AG20443 (cell line): Measurements from ENCODE around the gene ELOVL7.
A peak's percentile ranks its signal among the peaks of the same experiment; 100 is the strongest.
"Not testable (repeated sequence)": the region's sequence is repeated elsewhere in the genome, so short reads cannot be mapped to it uniquely, and the experiment has no call there.

Experiments
- DNase-seq: peaks from one replicate; pipeline ENCODE4 v3.0.0; 2012; ENCODE audit warnings: low spot score, mixed read lengths

The ELOVL7 gene

DNA sequence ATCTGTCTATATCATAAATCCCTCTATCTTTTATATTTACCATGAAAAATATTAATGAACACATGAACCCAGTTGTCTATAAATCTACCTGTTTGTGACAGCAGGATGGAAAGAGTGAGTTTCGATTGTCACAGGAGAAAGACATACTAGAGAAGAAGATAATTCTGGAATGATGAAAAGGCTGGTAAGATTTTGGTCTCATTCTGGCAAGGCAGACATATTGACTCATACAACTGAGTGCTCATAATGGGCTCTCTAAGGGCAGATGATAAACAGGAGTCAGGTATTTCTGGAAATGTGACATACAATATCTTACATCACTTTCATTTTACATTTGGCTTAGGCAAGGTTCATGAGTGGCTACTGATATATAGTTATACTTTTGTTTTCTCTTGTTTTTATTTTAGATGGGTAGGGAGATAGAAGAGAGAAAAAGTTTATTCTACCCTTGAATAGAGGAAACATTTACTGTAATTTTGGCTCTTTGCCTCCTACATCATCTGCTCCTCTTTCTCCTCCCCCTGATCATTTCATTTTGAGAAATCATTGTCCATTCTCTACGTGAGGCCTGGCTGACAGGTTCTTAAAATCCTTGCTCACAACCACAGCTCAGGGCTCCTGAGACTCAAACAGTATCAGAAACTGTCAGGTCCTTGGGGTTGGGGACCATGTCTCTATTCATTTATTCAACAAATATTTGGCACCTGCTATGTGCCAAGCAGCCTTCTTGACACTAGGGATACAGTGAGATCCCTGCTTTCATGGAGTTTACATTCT is 14.4 kb downstream of the ELOVL7 start:
- no peak for DNase-seq

DNA sequence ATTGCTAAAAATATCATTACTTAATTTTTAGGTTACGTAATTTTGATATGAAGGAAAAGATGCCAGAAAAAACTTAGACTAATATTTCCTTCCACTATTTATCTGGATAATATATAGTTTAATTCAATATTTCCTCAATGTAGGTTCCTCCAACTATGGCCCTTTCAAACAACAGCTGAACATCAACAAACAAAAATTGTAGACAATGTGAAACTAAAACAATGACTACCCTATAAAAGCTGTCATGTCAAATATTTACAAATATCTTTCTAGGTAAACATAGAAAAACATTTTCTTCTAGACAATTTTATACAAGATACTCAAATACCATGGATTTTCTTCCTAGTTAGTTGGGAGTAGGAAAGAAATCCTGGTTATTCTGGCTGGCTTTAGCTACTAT is 16.9 kb downstream of the ELOVL7 start:
- no peak for DNase-seq

GRCh38 chr5:60826653-60827052 is 17.4 kb downstream of the ELOVL7 start:
- no peak for DNase-seq

GRCh38 chr5:60823574-60823973 is 20.5 kb downstream of the ELOVL7 start:
- DNase-seq = no peak

- no peak for DNase-seq
Measured at GRCh38 chr5:60822285-60822556, 21.8 kb downstream of the ELOVL7 start.

- DNase-seq = no peak
Measured at GRCh38 chr5:60821488-60822284, 22.4 kb downstream of the ELOVL7 start.

DNA sequence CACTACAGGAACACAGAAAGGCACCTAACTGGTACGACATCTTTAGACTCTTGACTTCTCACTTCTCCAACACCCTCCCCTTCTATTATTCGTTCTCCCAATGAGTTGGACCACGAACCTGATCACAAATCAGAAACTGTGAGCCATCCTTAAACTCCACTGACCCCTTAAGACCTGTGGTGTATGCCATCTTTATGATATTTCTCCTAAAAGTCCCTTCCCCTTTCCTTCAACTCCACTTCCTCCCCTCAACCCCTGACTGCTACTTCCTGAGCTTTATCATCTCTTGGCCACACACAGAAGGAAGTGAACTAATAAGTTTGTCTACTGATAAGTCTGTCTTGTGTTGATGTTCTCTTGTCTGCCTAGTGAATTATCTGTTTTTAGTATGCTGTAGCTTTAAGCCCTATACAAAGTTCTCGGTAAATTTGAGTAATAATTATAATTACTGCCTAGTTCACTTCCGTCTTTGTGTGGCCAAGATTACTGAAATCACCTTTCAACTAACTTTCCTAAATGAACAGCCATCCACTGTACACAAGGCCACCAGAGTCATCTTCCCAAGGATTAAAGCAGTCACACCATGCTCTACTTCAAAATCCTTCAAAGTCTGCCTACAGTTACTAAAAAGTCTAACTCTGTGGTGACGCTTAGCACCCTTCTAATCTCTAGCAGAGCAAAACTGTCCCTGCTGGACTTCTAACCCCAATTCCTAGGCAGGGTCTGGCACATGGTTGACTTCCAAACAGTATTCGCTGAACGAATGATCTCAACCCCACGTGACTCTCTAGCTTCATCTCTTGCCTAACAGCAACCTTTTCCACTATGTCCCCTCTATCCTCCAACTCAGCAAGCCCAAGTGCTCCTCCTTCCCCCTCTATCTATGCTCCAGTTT is 23.2 kb downstream of the ELOVL7 start:
- no peak for DNase-seq

DNA sequence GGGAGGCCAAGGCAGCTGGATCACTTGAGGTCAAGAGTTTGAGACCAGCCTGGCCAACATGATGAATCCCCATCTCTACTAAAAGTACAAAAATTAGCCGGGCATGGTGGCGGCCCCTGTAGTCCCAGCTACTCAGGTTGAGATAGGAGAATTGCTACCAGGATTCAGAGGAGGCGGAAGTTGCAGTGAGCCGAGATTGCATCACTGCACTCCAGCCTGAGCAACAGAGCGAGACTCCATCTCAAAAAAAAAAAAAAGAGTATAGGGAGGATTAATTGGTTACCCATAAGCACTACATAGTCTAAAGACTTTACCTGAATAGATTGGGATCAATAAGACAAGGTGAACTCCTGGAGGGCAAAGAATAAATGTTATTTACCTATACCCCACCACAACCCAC is 27.9 kb downstream of the ELOVL7 start:
- DNase-seq = not testable (repeated sequence)

GRCh38 chr5:60814498-60814897 is 29.6 kb downstream of the ELOVL7 start:
- DNase-seq = no peak

GRCh38 chr5:60812426-60812825 is 31.6 kb downstream of the ELOVL7 start:
- no peak for DNase-seq

DNA sequence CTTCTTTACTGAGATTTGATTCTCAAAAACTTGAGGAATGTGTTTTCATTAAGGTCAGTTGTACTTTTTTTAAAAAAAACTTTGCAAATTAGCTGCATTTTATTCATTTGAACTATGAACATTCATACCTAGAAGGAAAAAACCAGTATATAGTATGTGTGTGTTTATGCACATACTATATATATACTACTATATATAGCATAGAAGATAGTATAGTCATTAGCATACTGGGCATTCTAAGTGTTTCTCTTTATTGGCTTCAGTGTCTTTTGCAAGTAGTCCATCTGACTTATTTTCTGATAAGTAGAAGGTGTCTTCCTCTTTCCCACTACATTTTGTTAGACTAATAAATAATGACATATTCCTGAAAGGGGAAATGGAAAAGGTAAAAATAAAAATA is 33.0 kb downstream of the ELOVL7 start:
- no peak for DNase-seq

DNA sequence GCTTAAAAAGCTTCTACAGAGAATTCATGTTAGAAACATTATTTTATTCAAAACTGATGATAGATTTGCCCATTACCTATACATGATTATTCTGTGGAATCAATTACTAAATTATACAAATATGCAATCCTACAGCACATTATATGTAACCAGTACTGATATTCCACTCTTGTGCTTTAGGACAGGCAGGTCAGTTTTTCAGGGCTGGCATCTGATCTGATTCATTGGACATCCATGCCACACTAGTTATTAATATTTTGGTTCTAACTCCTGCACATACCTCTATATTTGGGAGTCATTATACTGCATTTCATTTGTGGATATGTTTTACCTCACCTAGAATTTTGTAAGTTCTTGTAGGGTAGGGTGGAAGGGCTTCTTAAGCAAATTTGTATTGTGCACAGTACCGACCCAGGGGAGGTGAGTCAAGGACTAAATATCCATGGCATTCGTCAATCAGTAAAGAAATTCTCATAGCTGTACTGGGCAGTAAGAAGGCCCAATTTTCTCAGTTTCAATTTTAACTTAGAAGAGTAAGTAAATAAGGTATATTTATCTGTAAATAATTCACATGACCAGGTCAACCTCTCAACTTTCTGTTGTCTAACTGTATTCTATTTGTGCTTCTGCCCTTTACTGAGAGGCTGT is 33.5 kb downstream of the ELOVL7 start:
- DNase-seq = peak; percentile 18

- DNase-seq = no peak
Measured at GRCh38 chr5:60809891-60810425, 34.1 kb downstream of the ELOVL7 start.

DNA sequence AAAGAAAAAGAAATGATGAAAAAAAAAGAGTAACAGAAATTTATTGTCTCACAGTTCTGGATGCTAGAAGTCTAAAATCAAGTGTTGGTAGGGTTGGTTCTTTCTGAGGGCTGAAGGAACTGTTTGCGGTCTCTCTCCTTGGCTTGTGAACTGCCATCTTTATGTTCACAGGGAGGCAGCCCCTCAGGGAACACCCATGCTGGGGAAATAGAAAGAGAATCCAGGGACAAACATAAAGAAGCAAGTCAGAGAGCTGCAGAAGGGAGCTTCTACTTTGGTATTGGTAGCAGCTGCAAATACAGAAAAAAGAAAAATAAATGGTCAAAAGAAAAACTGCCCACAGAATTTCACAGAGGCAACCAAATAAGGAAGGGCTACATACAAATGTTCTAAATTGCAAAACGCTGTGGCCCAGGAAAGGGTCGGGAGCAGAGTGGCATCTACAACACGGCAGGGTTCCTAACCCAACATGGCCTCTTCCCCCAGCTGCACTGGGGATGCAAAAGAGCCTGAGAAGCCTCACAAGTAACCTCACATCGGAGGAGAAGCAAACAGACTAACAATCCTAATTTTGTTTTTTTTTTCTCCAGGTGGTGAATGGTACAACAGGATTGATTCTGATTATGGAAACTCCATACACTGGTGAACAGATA is 37.4 kb downstream of the ELOVL7 start:
- DNase-seq = no peak

DNA sequence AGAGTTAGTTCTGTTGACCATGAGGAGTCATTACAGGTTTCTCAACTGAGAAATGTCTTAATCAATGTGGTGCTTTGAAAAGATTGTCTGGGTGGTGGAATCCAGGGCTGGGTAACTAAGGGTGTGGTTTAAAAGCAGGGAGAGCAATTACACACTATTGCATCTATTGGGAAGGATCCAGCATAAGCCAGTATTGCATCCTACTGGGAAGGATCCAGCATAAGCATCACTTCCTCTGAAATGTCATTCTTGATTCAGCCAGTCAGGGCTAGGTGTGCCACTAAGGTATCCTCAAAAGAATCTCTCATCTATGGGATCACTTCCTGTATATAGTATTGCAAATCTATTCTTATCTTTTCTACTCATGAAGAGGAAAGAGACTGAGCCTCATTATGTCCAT is 38.6 kb downstream of the ELOVL7 start:
- no peak for DNase-seq

DNA sequence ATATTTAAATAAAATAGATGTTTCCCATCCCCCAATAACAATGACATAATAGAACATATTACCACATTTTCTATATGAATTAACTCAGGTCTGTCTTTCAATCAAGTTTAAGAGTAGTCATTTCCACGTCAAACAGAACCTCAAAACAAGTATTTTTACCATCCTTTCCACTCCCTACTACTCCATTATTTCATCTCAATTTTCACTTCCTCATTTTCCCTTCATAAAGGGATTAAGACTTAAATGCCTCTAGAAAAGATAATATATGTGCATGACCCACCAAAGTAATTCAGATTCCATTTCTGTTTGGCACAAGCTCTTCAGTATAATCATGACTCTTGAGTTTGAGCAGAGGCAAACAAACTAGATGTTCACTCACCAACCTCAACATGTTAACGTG is 40.4 kb downstream of the ELOVL7 start:
- DNase-seq = no peak

GRCh38 chr5:60802986-60803385 is 41.1 kb downstream of the ELOVL7 start:
- DNase-seq = no peak

DNA sequence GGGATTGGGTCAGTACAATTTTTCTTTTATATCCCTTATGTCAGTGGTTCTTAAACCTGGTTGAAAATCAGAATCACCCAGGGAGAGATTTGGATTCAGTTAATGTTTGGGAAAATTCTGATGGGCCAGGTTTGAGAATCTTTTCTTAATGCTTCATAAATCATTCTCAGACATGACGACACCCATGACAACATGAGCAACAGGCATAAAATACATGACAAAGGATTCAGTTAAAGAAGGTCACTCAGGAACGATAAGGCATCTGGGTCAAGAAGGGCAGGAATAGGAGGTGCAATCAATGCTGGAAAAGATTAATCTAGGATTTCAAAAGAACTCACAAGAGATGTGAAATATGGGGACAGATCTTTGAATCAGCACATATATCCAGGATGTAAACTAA is 41.8 kb downstream of the ELOVL7 start:
- DNase-seq = no peak

DNA sequence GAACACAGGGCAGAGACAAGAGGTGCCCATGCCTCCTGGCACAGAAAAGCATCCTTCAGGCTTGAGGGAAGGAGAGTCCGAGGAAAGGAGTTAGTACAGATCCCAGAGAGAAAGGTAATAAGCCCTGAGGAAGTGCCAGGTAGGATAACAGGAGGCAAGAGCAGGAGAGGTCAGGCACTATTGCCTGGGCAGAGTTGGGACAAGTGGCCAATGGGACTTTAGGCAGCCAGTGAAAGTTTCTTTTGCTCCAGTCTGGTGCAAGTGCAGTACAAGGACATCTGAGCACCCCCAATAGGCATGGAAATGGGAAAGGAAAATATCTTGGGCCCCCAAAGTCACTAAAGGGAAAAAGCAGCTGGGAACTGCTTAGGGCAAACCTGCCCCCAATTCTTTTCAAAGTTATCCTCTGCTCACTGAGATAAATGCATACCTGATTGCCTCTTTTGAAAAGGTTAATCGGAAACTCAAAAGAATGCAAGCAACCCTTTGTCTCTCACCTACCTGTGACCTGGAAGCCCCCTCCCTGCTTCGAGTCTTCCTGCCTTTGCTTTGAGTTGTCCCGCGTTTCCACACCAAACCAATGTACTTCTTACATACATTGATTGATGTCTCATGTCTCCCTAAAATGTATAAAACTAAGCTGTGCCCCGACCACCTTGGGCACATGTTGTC is 46.5 kb downstream of the ELOVL7 start:
- DNase-seq = no peak

- not testable (repeated sequence) for DNase-seq
Measured at GRCh38 chr5:60795424-60795950, 48.6 kb downstream of the ELOVL7 start.

- DNase-seq = no peak
Measured at GRCh38 chr5:60794691-60795090, 49.4 kb downstream of the ELOVL7 start.
